Left ventricle myocardium inferior (tissue), 1 donor: Measurements from ENCODE around the gene BTBD9. TPM values are rescaled to one million over a fixed set of nuclear protein-coding genes. Genes with fewer than 3 reads are reported as not detected.

Experiments used
- DNase-seq: peaks from one replicate; pipeline ENCODE4 v3.0.0-alpha.2; 2020
- H3K27ac ChIP-seq: fragments of 200-600 bp; replicated peaks from 2 replicates; pipeline ENCODE4 v1.8.0; 2021
- H3K27me3 ChIP-seq: fragments of 200-600 bp; 2 replicates; pipeline ENCODE4 v1.8.0; 2021; ENCODE audit warnings: low read depth
- H3K36me3 ChIP-seq: fragments of 200-600 bp; 2 replicates; pipeline ENCODE4 v1.8.0; 2021
- H3K4me1 ChIP-seq: fragments of 200-600 bp; 2 replicates; pipeline ENCODE4 v1.8.0; 2021
- H3K4me3 ChIP-seq: fragments of 200-600 bp; 2 replicates; pipeline ENCODE4 v1.8.0; 2021; ENCODE audit warnings: mild to moderate bottlenecking, moderate library complexity
- H3K9me3 ChIP-seq: fragments of 200-600 bp; replicated peaks from 2 replicates; pipeline ENCODE4 v1.8.0; 2021
- intact Hi-C: fragments of 100-400 bp; cut with micrococcal nuclease; formaldehyde crosslinking; loops from one replicate; pipeline ENCODE4 v1.11.0; 2022
- total RNA-seq: library from RNA; stranded (reverse); fragmentation: NEBNext Ultra II Directional; extraction: Animal tissue kit (Norgen Biotek cat#: 25700); gene quantifications from one replicate; pipeline ENCODE4 v1.2.1, GENCODE V29; 2021
- TF ChIP-seq, protein P1 (sequence below): fragments of 200-600 bp; IDR thresholded peaks from 2 replicates; pipeline ENCODE4 v1.8.0; 2021; ENCODE audit warnings: antibody characterized with exemption, mild to moderate bottlenecking, borderline replicate concordance
- donor health status: DM: no; HTN: yes; CAD: no; lungs with severe emphysema.

Gene BTBD9
- total RNA-seq, 1 donor from 2014 or later = 16.5 TPM

DNA sequence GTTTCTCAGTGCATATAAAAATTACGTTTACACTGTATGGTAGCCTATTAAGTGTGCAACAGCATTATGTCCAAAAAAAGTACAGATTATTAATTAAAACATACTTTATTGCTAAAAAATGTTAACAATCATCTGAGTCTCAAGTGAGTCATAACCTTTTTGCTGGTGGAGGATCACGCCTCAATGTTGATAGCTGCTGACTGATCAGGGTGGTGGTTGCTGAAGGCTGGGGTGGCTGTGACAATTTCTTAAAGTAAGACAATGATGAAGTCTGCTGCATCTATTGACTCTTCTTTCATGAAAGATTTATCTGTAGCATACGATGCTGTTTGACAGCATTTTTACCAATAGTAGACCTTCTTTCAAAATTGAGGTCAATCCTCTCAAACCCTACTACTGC lies 155.1 kb downstream of the BTBD9 start:
- no peak overlapping the region for H3K27ac ChIP-seq
- no peaks in the 10 kb centered on the region for H3K4me1 ChIP-seq
- intact Hi-C loops = no loop called here
- DNase-seq = no peak
- no peaks in the 10 kb centered on the region for H3K36me3 ChIP-seq
- H3K9me3 ChIP-seq = no peaks in the 10 kb centered on the region
- no peak overlapping the region for H3K4me3 ChIP-seq
- TF ChIP-seq, protein P1, sequence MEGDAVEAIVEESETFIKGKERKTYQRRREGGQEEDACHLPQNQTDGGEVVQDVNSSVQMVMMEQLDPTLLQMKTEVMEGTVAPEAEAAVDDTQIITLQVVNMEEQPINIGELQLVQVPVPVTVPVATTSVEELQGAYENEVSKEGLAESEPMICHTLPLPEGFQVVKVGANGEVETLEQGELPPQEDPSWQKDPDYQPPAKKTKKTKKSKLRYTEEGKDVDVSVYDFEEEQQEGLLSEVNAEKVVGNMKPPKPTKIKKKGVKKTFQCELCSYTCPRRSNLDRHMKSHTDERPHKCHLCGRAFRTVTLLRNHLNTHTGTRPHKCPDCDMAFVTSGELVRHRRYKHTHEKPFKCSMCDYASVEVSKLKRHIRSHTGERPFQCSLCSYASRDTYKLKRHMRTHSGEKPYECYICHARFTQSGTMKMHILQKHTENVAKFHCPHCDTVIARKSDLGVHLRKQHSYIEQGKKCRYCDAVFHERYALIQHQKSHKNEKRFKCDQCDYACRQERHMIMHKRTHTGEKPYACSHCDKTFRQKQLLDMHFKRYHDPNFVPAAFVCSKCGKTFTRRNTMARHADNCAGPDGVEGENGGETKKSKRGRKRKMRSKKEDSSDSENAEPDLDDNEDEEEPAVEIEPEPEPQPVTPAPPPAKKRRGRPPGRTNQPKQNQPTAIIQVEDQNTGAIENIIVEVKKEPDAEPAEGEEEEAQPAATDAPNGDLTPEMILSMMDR = no peak
- no peaks in the 10 kb centered on the region for H3K27me3 ChIP-seq

DNA sequence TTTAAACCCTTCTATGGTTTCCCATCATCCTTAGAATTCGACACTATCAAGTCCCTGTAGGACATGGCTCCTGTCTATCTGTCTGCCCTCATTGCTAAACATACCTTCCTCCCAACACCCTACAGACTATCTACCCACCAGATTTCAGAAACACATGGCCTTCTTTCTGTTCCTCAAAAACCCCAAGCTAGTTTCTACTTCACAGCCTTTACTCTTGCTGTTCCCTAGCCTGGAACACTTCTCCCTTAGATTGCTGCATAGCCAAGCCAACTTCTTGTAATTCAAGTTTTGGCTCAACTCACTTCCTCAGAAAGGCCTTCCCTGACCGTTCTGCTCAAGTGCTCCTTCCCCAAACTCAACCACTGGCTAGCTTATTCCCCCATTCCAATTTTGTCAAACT lies 156.2 kb downstream of the BTBD9 start:
- Histone ChIP-seq H3K36me3 (no peaks in the 10 kb centered on the region), H3K27ac (no peak overlapping the region), H3K4me1 (no peaks in the 10 kb centered on the region), H3K4me3 (no peak overlapping the region), H3K27me3 (no peaks in the 10 kb centered on the region), H3K9me3 (no peaks in the 10 kb centered on the region)
- intact Hi-C loops = no loop called here
- TF ChIP-seq, protein P1 = no peak
- no peak for DNase-seq

DNA sequence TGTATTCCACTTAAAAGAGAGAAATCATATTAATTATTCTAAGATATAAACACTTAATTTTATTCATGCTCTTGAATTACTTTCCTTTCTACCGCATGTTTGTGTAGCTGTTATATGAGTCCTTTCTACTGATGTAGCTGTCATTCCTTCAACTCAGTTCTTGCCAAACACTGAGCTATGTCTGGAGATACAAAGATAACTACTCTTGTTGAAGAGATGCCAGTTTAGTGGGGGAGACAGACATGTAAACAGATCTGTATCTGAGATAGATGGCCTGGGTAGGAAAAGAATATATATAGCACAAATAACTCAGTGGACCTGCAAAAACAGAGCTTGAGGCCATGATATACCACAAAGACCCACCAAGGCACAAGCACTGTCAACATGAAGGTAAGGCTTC lies 157.3 kb downstream of the BTBD9 start:
- H3K27me3 ChIP-seq = no peaks in the 10 kb centered on the region
- DNase-seq = no peak
- TF ChIP-seq, protein P1 = no peak
- H3K4me3 ChIP-seq = no peak overlapping the region
- H3K27ac ChIP-seq = no peak overlapping the region
- H3K36me3 ChIP-seq = no peaks in the 10 kb centered on the region
- H3K4me1 ChIP-seq = no peaks in the 10 kb centered on the region
- intact Hi-C loops = no loop called here
- no peaks in the 10 kb centered on the region for H3K9me3 ChIP-seq

DNA sequence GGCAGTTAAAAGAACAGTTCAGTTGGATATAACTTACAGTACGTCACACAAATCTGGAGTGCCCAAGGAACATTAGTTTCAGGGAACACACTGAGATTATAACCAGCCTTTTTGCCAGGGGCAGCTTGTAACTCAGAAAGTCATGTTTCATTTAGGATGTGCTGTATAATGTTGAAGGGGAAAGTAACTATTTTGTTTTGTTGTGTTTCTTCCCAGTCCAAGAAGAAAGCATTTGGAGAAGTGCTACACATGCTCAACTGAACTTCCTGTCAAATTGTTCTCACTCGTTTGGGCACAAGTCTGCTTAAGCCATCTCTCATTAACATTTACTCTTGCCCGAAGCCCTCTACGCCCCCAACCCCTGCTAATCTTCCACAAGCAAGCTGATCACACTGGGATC lies 157.9 kb downstream of the BTBD9 start:
- intact Hi-C loops = no loop called here
- H3K9me3 ChIP-seq = no peaks in the 10 kb centered on the region

DNA sequence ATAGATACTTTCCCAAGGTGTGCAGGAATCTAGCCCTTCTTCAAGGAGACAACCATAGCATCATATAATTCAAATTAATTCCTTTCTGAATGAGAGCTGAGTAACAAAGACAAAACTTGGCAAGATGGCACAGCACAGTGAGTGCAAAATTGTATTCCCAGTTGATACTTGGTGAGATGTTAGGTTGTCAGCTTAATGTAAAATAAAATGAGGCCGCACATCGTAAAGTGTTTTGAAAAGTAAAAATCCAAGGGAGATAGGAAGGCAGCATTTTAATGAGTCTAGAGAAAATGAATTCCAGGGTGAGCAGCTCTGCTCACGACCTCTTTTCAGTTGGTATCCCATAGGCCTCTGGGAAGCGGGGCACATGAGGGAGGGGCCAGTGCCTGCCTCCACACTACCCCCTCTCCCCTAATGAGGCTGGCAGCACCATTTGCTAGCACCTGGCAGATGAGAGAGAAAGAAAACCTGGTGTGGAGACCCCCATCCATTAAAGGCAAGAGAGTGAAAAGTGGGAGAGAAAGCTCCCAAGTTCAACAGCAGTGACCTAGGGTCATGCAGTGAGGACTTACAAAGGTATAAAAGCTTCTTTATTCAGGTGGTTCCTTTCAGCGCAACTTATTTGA lies 158.4 kb downstream of the BTBD9 start:
- H3K4me1 ChIP-seq = no peaks in the 10 kb centered on the region
- no peaks in the 10 kb centered on the region for H3K27me3 ChIP-seq
- H3K36me3 ChIP-seq = no peaks in the 10 kb centered on the region
- H3K27ac ChIP-seq = no peak overlapping the region
- TF ChIP-seq, protein P1 = no peak
- no peak for DNase-seq
- no peak overlapping the region for H3K4me3 ChIP-seq
- intact Hi-C loops = no loop called here
- no peaks in the 10 kb centered on the region for H3K9me3 ChIP-seq

More for the DNA sequence above, 157.9 kb downstream of the BTBD9 start:
- H3K36me3 ChIP-seq = no peaks in the 10 kb centered on the region
- no peak overlapping the region for H3K4me3 ChIP-seq
- no peak for DNase-seq
- TF ChIP-seq, protein P1 = no peak
- no peaks in the 10 kb centered on the region for H3K4me1 ChIP-seq
- no peak overlapping the region for H3K27ac ChIP-seq
- H3K27me3 ChIP-seq = no peaks in the 10 kb centered on the region

DNA sequence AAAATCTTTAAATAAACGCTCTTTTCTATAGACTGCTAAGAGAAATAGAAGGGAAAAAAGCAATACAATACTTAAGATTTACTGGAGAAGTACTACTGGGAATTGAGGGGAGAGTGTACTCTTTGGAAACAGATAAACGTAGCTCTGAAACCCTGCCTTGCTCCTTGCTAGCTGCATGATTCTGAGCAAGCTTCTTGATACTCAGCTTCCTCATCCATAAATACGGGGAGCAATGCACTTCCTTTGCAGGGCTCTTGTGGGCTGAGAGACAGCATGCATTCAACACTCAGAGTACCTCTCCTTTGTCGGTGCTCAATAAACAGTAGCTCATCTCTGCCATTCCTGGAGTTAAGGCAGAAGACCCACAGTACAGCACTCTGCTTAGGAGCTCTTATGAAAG lies 159.7 kb downstream of the BTBD9 start:
- DNase-seq = no peak
- no peaks in the 10 kb centered on the region for H3K36me3 ChIP-seq
- intact Hi-C loops = no loop called here

More for the DNA sequence above, 159.7 kb downstream of the BTBD9 start:
- TF ChIP-seq, protein P1 = no peak
- H3K9me3 ChIP-seq = no peaks in the 10 kb centered on the region
- H3K27ac ChIP-seq = no peak overlapping the region
- H3K27me3 ChIP-seq = no peaks in the 10 kb centered on the region
- no peak overlapping the region for H3K4me3 ChIP-seq
- no peaks in the 10 kb centered on the region for H3K4me1 ChIP-seq
